Activated CD4-positive, alpha-beta memory T cell treated with anti-CD3 and anti-CD28 coated beads for 36 hours (primary cell): Measurements from ENCODE around the gene PAX5. TPM values are rescaled to one million over a fixed set of nuclear protein-coding genes. Genes with fewer than 3 reads are reported as not detected.

ENCODE experiments used
- CTCF ChIA-PET: fragments of 350-600 bp; sonication (Branson Sonifier 250); formaldehyde crosslinking; loops from one replicate; lab custom pipeline; 2021; ENCODE audit warnings: antibody characterized with exemption, inconsistent platforms; lab: Charles Lee
- POLR2A ChIA-PET: fragments of 350-600 bp; sonication (Branson Sonifier 250); formaldehyde crosslinking; loops from one replicate; lab custom pipeline; 2021; ENCODE audit warnings: antibody characterized with exemption; lab: Charles Lee
- DNase-seq: peaks from one replicate; pipeline ENCODE4 v3.0.0-alpha.2; 2020
- H3K27ac Mint-ChIP-seq: one replicate; pipeline ENCODE4 v1.8.0; 2021; ENCODE audit warnings: mixed read lengths
- H3K27me3 Mint-ChIP-seq: one replicate; pipeline ENCODE4 v1.8.0; 2021; ENCODE audit warnings: mixed read lengths
- H3K36me3 Mint-ChIP-seq: one replicate; pipeline ENCODE4 v1.8.0; 2021; ENCODE audit warnings: mixed read lengths
- H3K4me1 Mint-ChIP-seq: one replicate; pipeline ENCODE4 v1.8.0; 2021; ENCODE audit warnings: low read depth, mixed read lengths
- H3K4me3 Mint-ChIP-seq: one replicate; pipeline ENCODE4 v1.8.0; 2021; ENCODE audit warnings: mild to moderate bottlenecking, mixed read lengths
- H3K9me3 Mint-ChIP-seq: one replicate; pipeline ENCODE4 v1.8.0; 2021; ENCODE audit warnings: mixed read lengths
- intact Hi-C: fragments of 100-400 bp; cut with micrococcal nuclease; formaldehyde crosslinking; loops from one replicate; pipeline ENCODE4 v1.15.1; 2023
- total RNA-seq, 2 experiments: library from RNA; stranded (reverse); gene quantifications; one replicate each; pipeline ENCODE4 v1.2.3, GENCODE V29; 2021

Gene PAX5
- total RNA-seq, 2 experiments from 2014 or later, result 0.12 to 0.15 TPM

- no peak overlapping the region for H3K27ac Mint-ChIP-seq
- peaks cover 10% of the 10 kb centered on the region for H3K27me3 Mint-ChIP-seq
- no peak overlapping the region for H3K4me3 Mint-ChIP-seq
- no peak for DNase-seq
- peaks cover 2% of the 10 kb centered on the region for H3K4me1 Mint-ChIP-seq
- no peaks in the 10 kb centered on the region for H3K36me3 Mint-ChIP-seq
- intact Hi-C loops, result no loop called here
- ChIA-PET CTCF (no interaction called here), POLR2A (no interaction called here)
- H3K9me3 Mint-ChIP-seq, result no peaks in the 10 kb centered on the region
Measured at GRCh38 chr9:36962691-36963090, 71.4 kb downstream of the PAX5 start.

GRCh38 chr9:36961561-36962325 lies 72.3 kb downstream of the PAX5 start:
- no peak overlapping the region for H3K4me3 Mint-ChIP-seq
- H3K4me1 Mint-ChIP-seq, result peaks cover 2% of the 10 kb centered on the region

GRCh38 chr9:36961051-36961450 lies 73.0 kb downstream of the PAX5 start:
- POLR2A ChIA-PET, result no interaction called here
- H3K4me3 Mint-ChIP-seq, result no peak overlapping the region
- H3K27me3 Mint-ChIP-seq, result peaks cover 26% of the 10 kb centered on the region
- CTCF ChIA-PET, result no interaction called here
- intact Hi-C loops, result no loop called here
- no peak overlapping the region for H3K27ac Mint-ChIP-seq
- H3K36me3 Mint-ChIP-seq, result no peaks in the 10 kb centered on the region
- DNase-seq, result no peak
- peaks cover 2% of the 10 kb centered on the region for H3K4me1 Mint-ChIP-seq
- H3K9me3 Mint-ChIP-seq, result no peaks in the 10 kb centered on the region

More at GRCh38 chr9:36961561-36962325, 72.3 kb downstream of the PAX5 start:
- intact Hi-C loops, result no loop called here
- Mint-ChIP-seq H3K27ac (no peak overlapping the region), H3K36me3 (no peaks in the 10 kb centered on the region), H3K27me3 (peaks cover 19% of the 10 kb centered on the region), H3K9me3 (no peaks in the 10 kb centered on the region)
- ChIA-PET CTCF (no interaction called here), POLR2A (no interaction called here)
- no peak for DNase-seq

- H3K4me3 Mint-ChIP-seq, result no peak overlapping the region
- H3K27me3 Mint-ChIP-seq, result peaks cover 28% of the 10 kb centered on the region
- intact Hi-C loops, result no loop called here
- no peak overlapping the region for H3K27ac Mint-ChIP-seq
- no peak for DNase-seq
- H3K4me1 Mint-ChIP-seq, result peaks cover 2% of the 10 kb centered on the region
- H3K9me3 Mint-ChIP-seq, result no peaks in the 10 kb centered on the region
- CTCF ChIA-PET, result no interaction called here
- POLR2A ChIA-PET, result no interaction called here
- H3K36me3 Mint-ChIP-seq, result no peaks in the 10 kb centered on the region
Measured at GRCh38 chr9:36960575-36960955, 73.5 kb downstream of the PAX5 start.

GRCh38 chr9:36959681-36960574 lies 74.1 kb downstream of the PAX5 start:
- no peaks in the 10 kb centered on the region for H3K9me3 Mint-ChIP-seq
- H3K36me3 Mint-ChIP-seq, result no peaks in the 10 kb centered on the region
- peaks cover 31% of the 10 kb centered on the region for H3K27me3 Mint-ChIP-seq
- ChIA-PET CTCF (interaction anchor here (1.1 kb wide), 1 partner anchor 28 kb away, joined by 3 read pairs; no protein-coding TSS in a partner anchor), POLR2A (no interaction called here)
- no peak overlapping the region for H3K27ac Mint-ChIP-seq
- intact Hi-C loops, result no loop called here
- no peak overlapping the region for H3K4me3 Mint-ChIP-seq
- DNase-seq, result no peak
- peaks cover 2% of the 10 kb centered on the region for H3K4me1 Mint-ChIP-seq

- Mint-ChIP-seq H3K27me3 (peaks cover 37% of the 10 kb centered on the region), H3K4me1 (peaks cover 2% of the 10 kb centered on the region), H3K36me3 (no peaks in the 10 kb centered on the region), H3K4me3 (no peak overlapping the region), H3K27ac (no peak overlapping the region), H3K9me3 (no peaks in the 10 kb centered on the region)
- intact Hi-C loops, result no loop called here
- CTCF ChIA-PET, result no interaction called here
- no peak for DNase-seq
- POLR2A ChIA-PET, result no interaction called here
Measured at GRCh38 chr9:36956908-36957307, 77.2 kb downstream of the PAX5 start.

- H3K27ac Mint-ChIP-seq, result no peak overlapping the region
- H3K4me1 Mint-ChIP-seq, result no peaks in the 10 kb centered on the region
- no peak overlapping the region for H3K4me3 Mint-ChIP-seq
- ChIA-PET CTCF (no interaction called here), POLR2A (no interaction called here)
- H3K9me3 Mint-ChIP-seq, result no peaks in the 10 kb centered on the region
- peaks cover 16% of the 10 kb centered on the region for H3K27me3 Mint-ChIP-seq
- H3K36me3 Mint-ChIP-seq, result no peaks in the 10 kb centered on the region
- no peak for DNase-seq
- intact Hi-C loops, result no loop called here
Measured at GRCh38 chr9:36950389-36950788, 83.7 kb downstream of the PAX5 start.

- Mint-ChIP-seq H3K4me1 (no peaks in the 10 kb centered on the region), H3K36me3 (no peaks in the 10 kb centered on the region), H3K27ac (no peak overlapping the region), H3K9me3 (no peaks in the 10 kb centered on the region), H3K27me3 (peaks cover 14% of the 10 kb centered on the region), H3K4me3 (no peak overlapping the region)
- POLR2A ChIA-PET, result no interaction called here
- CTCF ChIA-PET, result no interaction called here
- intact Hi-C loops, result no loop called here
- DNase-seq, result no peak
Measured at GRCh38 chr9:36949466-36949865, 84.6 kb downstream of the PAX5 start.

GRCh38 chr9:36948051-36948450 lies 86.0 kb downstream of the PAX5 start:
- Mint-ChIP-seq H3K27me3 (peaks cover 8% of the 10 kb centered on the region), H3K9me3 (no peaks in the 10 kb centered on the region), H3K4me3 (no peak overlapping the region), H3K36me3 (no peaks in the 10 kb centered on the region), H3K4me1 (no peaks in the 10 kb centered on the region), H3K27ac (no peak overlapping the region)
- DNase-seq, result no peak
- ChIA-PET POLR2A (no interaction called here), CTCF (no interaction called here)
- intact Hi-C loops, result no loop called here

GRCh38 chr9:36946653-36947052 lies 87.4 kb downstream of the PAX5 start:
- no peak overlapping the region for H3K4me3 Mint-ChIP-seq
- intact Hi-C loops, result no loop called here
- no peak for DNase-seq
- no peaks in the 10 kb centered on the region for H3K36me3 Mint-ChIP-seq
- H3K27me3 Mint-ChIP-seq, result peaks cover 5% of the 10 kb centered on the region
- ChIA-PET POLR2A (no interaction called here), CTCF (no interaction called here)
- no peaks in the 10 kb centered on the region for H3K9me3 Mint-ChIP-seq
- H3K27ac Mint-ChIP-seq, result no peak overlapping the region
- no peaks in the 10 kb centered on the region for H3K4me1 Mint-ChIP-seq

GRCh38 chr9:36945999-36946398 lies 88.1 kb downstream of the PAX5 start:
- Mint-ChIP-seq H3K36me3 (no peaks in the 10 kb centered on the region), H3K4me3 (no peak overlapping the region), H3K27ac (no peak overlapping the region), H3K4me1 (no peaks in the 10 kb centered on the region), H3K9me3 (no peaks in the 10 kb centered on the region), H3K27me3 (peaks cover 5% of the 10 kb centered on the region)
- ChIA-PET POLR2A (no interaction called here), CTCF (no interaction called here)
- intact Hi-C loops, result no loop called here
- DNase-seq, result no peak

- intact Hi-C loops, result no loop called here
- POLR2A ChIA-PET, result no interaction called here
- no peak overlapping the region for H3K4me3 Mint-ChIP-seq
- no peaks in the 10 kb centered on the region for H3K9me3 Mint-ChIP-seq
- H3K27ac Mint-ChIP-seq, result no peak overlapping the region
- no peak for DNase-seq
- no peaks in the 10 kb centered on the region for H3K36me3 Mint-ChIP-seq
- no peaks in the 10 kb centered on the region for H3K4me1 Mint-ChIP-seq
- peaks cover 3% of the 10 kb centered on the region for H3K27me3 Mint-ChIP-seq
- CTCF ChIA-PET, result interaction anchor here (0.9 kb wide), 1 partner anchor 70 kb away, joined by 3 read pairs; no protein-coding TSS in a partner anchor
Measured at GRCh38 chr9:36942891-36943290, 91.2 kb downstream of the PAX5 start.
